Heart left ventricle (tissue), 16 donors: Measurements from ENCODE around the gene WWOX. TPM values are rescaled to one million over a fixed set of nuclear protein-coding genes. Genes with fewer than 3 reads are reported as not detected.

Experiments
- ATAC-seq, 4 donors: fragments of 200-7000 bp; cut with Tn5 transposase; one replicate each; pipeline ENCODE4 v1.9.1; 2020 to 2022; ENCODE audit warnings: moderate library complexity in 4 of 4, mild to moderate bottlenecking in 3 of 4, moderate number of reproducible peaks in 1 of 4
- DNase-seq, 5 donors: peaks; one replicate each; pipeline ENCODE4 v3.0.0-alpha.2; 2020
- H3K27ac ChIP-seq, 12 donors: fragments of 200-600 bp; sonication (generic) in 4 of 12; one replicate each; pipeline versions ENCODE4 v1.5.0 to v1.8.0; 2016 to 2022; ENCODE audit warnings: mild to moderate bottlenecking in 2 of 12
- H3K27me3 ChIP-seq, 9 donors: fragments of 200-600 bp; sonication (generic) in 2 of 9; one replicate each; pipeline versions ENCODE4 v1.5.1 to v1.8.0; 2016 to 2022; ENCODE audit warnings: mild to moderate bottlenecking in 3 of 9
- H3K36me3 ChIP-seq, 9 donors: fragments of 200-600 bp; sonication (generic) in 2 of 9; one replicate each; pipeline versions ENCODE4 v1.5.0 to v1.8.0; 2018 to 2022; ENCODE audit warnings: mild to moderate bottlenecking in 2 of 9
- H3K4me1 ChIP-seq, 12 donors: fragments of 200-600 bp; sonication (generic) in 4 of 12; one replicate each; pipeline versions ENCODE4 v1.5.0 to v1.8.0; 2016 to 2022; ENCODE audit warnings: mild to moderate bottlenecking in 3 of 12
- H3K4me3 ChIP-seq, 12 donors: fragments of 200-600 bp; sonication (generic) in 4 of 12; one replicate each; pipeline versions ENCODE4 v1.5.0 to v1.8.0; 2017 to 2022; ENCODE audit warnings: mild to moderate bottlenecking in 9 of 12, moderate library complexity in 4 of 12
- H3K9me3 ChIP-seq, 12 donors: fragments of 200-600 bp; sonication (generic) in 4 of 12; one replicate each; pipeline versions ENCODE4 v1.5.0 to v1.8.0; 2016 to 2022; ENCODE audit warnings: mild to moderate bottlenecking in 1 of 12
- POLR2A ChIP-seq, 2 donors: fragments of 450-650 bp; IDR thresholded peaks; one replicate each; pipeline ENCODE4 v1.6.1; 2017; ENCODE audit warnings: antibody characterized with exemption in 2 of 2, mild to moderate bottlenecking in 2 of 2, moderate library complexity in 2 of 2
- WGBS, 4 donors: extraction: QIAGEN DNeasy Blood & Tissue Kit in 2 of 4; methylation state at CpG; one replicate each; pipeline versions ENCODE4 v1.1.5 to v1.1.7; 2013 to 2018; 5-methylcytosine and 5-hydroxymethylcytosine counted together
- intact Hi-C, 10 donors: fragments of 100-400 bp; cut with DNase I; formaldehyde crosslinking; loops; one replicate each; pipeline versions ENCODE4 v1.11.1 to v1.14.2; 2022
- polyA plus RNA-seq, 2 donors: library from polyadenylated mRNA; stranded (reverse); fragments of 200-250 nt; gene quantifications; one replicate each; pipeline ENCODE4 v1.2.3, GENCODE V29; 2013
- total RNA-seq, 9 donors: library from RNA; depleted of rRNA in 2 of 9; stranded (reverse); fragments of >200 nt in 2 of 9; fragmentation: NEBNext Ultra II Directional in 3 of 9; extraction: Animal tissue kit (Norgen Biotek cat#: 25700) in 3 of 9; gene quantifications; one replicate each; pipeline versions ENCODE4 v1.1.0 to v1.2.4, GENCODE V29; 2016 to 2023
- TF ChIP-seq, protein P1 (sequence below), 12 donors: fragments of 200-600 bp; sonication (generic) in 4 of 12; IDR thresholded peaks; one replicate each; pipeline versions ENCODE4 v1.5.0 to v1.8.0; 2018 to 2022; ENCODE audit warnings: antibody characterized with exemption in 12 of 12, mild to moderate bottlenecking in 5 of 12
- donor health status: ischemic (EF 13 %, LVEDD 7.1; RV severe dilation, severe dysfunction).
- donor health status: healthy with polysubstance abuse.
- donor health status: DM: no; HTN: yes; CAD: no.
- donor health status: DM: no; HTN: no; CAD: no.
- donor health status: ischemic (EF 25% LVEDD 6.9; RV normal size, moderate dysfunction).
- donor health status: ischemic (EF 25% LVEDD 5.7; RV mildly dilated, moderate dysfunction).
- donor health status: healthy.
- donor health status: DM: yes; HTN: yes; CAD: no.
- donor health status: ischemic (EF 35%, LVEDD 5.7; RV mildly dilated, moderate dysfunction).
- donor health status: nonischemic (EF 11% LVEDD 7.7; RV severe dilation, severe dysfunction).
- donor health status: DM: yes; HTN: yes; CAD: no.
- donor health status: PGD.
- donor health status: ischemic (EF 29% LVEDD 5.4; RV normal size, mild dysfunction).
- donor health status: nonischemic (EF 23%, LVEDD 6.1; RV moderate dilation, normal function).

WWOX gene
- total and polyA plus RNA-seq, 11 donors: 4.3 to 18.3 (median 9.1) TPM

- no peak for TF ChIP-seq POLR2A (IDR thresholded peaks at IDR 0.05)
- TF ChIP-seq, protein P1, sequence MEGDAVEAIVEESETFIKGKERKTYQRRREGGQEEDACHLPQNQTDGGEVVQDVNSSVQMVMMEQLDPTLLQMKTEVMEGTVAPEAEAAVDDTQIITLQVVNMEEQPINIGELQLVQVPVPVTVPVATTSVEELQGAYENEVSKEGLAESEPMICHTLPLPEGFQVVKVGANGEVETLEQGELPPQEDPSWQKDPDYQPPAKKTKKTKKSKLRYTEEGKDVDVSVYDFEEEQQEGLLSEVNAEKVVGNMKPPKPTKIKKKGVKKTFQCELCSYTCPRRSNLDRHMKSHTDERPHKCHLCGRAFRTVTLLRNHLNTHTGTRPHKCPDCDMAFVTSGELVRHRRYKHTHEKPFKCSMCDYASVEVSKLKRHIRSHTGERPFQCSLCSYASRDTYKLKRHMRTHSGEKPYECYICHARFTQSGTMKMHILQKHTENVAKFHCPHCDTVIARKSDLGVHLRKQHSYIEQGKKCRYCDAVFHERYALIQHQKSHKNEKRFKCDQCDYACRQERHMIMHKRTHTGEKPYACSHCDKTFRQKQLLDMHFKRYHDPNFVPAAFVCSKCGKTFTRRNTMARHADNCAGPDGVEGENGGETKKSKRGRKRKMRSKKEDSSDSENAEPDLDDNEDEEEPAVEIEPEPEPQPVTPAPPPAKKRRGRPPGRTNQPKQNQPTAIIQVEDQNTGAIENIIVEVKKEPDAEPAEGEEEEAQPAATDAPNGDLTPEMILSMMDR (IDR thresholded peaks at IDR 0.05): no peak
- intact Hi-C loops: no loop called here
- Histone ChIP-seq H3K4me3 (no peak overlapping the region), H3K4me1 (peaks cover 0 to 10% (median 0%) of the 10 kb centered on the region in 12 donors), H3K36me3 (no peaks in the 10 kb centered on the region), H3K27me3 (no peaks in the 10 kb centered on the region), H3K27ac (no peak overlapping the region), H3K9me3 (peaks cover 0 to 8% (median 0%) of the 10 kb centered on the region in 12 donors)
- ATAC-seq: no peak
- DNase-seq: no peak
- 92 to 100% (median 96%) methylated on average over 3 of the region's 3 CpGs for WGBS, 4 donors
These were observed 75.8 kb downstream of the WWOX start for GRCh38 chr16:78175287-78175686.

- no peak for DNase-seq
- H3K36me3 ChIP-seq: no peaks in the 10 kb centered on the region
- WGBS, 4 donors: 96 to 99% (median 97%) methylated on average over 5 of the region's 5 CpGs
- H3K27me3 ChIP-seq: no peaks in the 10 kb centered on the region
- peaks cover 0 to 8% (median 0%) of the 10 kb centered on the region in 12 donors for H3K9me3 ChIP-seq
- intact Hi-C loops: no loop called here
- peaks cover 0 to 10% (median 0%) of the 10 kb centered on the region in 12 donors for H3K4me1 ChIP-seq
- H3K27ac ChIP-seq: no peak overlapping the region
- no peak for ATAC-seq
- TF ChIP-seq, protein P1 (IDR thresholded peaks at IDR 0.05): no peak
- TF ChIP-seq POLR2A (IDR thresholded peaks at IDR 0.05): no peak
- H3K4me3 ChIP-seq: no peak overlapping the region
These were observed 77.0 kb downstream of the WWOX start for GRCh38 chr16:78176435-78176834.

- ATAC-seq (no peak), DNase-seq (no peak)
- Histone ChIP-seq H3K4me1 (peaks cover 0 to 10% (median 0%) of the 10 kb centered on the region in 12 donors), H3K9me3 (peaks cover 0 to 8% (median 0%) of the 10 kb centered on the region in 12 donors), H3K27me3 (no peaks in the 10 kb centered on the region), H3K4me3 (no peak overlapping the region), H3K36me3 (no peaks in the 10 kb centered on the region), H3K27ac (no peak overlapping the region)
- 91 to 95% (median 95%) methylated on average over 5 of the region's 5 CpGs for WGBS, 4 donors
- TF ChIP-seq POLR2A (IDR thresholded peaks at IDR 0.05): no peak
- TF ChIP-seq, protein P1 (IDR thresholded peaks at IDR 0.05): no peak
- intact Hi-C loops: no loop called here
These were observed 77.8 kb downstream of the WWOX start for GRCh38 chr16:78177218-78177617.

- H3K4me1 ChIP-seq: peaks cover 0 to 10% (median 0%) of the 10 kb centered on the region in 12 donors
- TF ChIP-seq, protein P1 (IDR thresholded peaks at IDR 0.05): no peak
- no peak for TF ChIP-seq POLR2A (IDR thresholded peaks at IDR 0.05)
- no peaks in the 10 kb centered on the region for H3K27me3 ChIP-seq
- DNase-seq: no peak
- no peaks in the 10 kb centered on the region for H3K36me3 ChIP-seq
- H3K4me3 ChIP-seq: no peak overlapping the region
- ATAC-seq: no peak
- intact Hi-C loops: no loop called here
- no peak overlapping the region for H3K27ac ChIP-seq
- WGBS, 4 donors: 40 to 51% (median 45%) methylated on average over 3 of the region's 3 CpGs
- H3K9me3 ChIP-seq: peaks cover 0 to 8% (median 0%) of the 10 kb centered on the region in 12 donors
These were observed 78.5 kb downstream of the WWOX start for GRCh38 chr16:78177987-78178386.
